GM12878 (cell line): ENCODE results near the gene CD70. TPM values are rescaled to one million over a fixed set of nuclear protein-coding genes. Genes with fewer than 3 reads are reported as not detected.
A peak's percentile ranks its signal among the peaks of the same experiment; 100 is the strongest.

Source experiments
- BACH1 ChIP-seq: fragments of 450-650 bp; IDR thresholded peaks from 2 replicates; pipeline ENCODE4 v1.6.1; 2017; ENCODE audit warnings: mild to moderate bottlenecking, borderline replicate concordance
- CEBPB ChIP-seq, 2 experiments: fragments of 150-350 bp in 1 of 2; IDR thresholded peaks; 2 replicates each; pipeline ENCODE4 v1.6.1; 2012 to 2014; ENCODE audit warnings: low read depth in 2 of 2, low read length in 2 of 2, borderline replicate concordance in 1 of 2, inconsistent platforms in 1 of 2
- EGR1 ChIP-seq, 2 experiments: IDR thresholded peaks; 1 replicate in 1 of 2; 2 replicates in 1 of 2; pipeline ENCODE4 v1.6.1; 2011 to 2012; ENCODE audit warnings: low read depth in 2 of 2, low read length in 2 of 2, borderline replicate concordance in 1 of 2, mild to moderate bottlenecking in 1 of 2, moderate library complexity in 1 of 2
- GATAD2B ChIP-seq: fragments of 450-650 bp; conservative IDR thresholded peaks from 2 replicates; pipeline ENCODE4 v1.6.1; 2017; ENCODE audit warnings: low read depth, mild to moderate bottlenecking, moderate library complexity
- HCFC1 ChIP-seq: fragments of 150-350 bp; IDR thresholded peaks from 2 replicates; pipeline ENCODE4 v1.6.1; 2014; ENCODE audit warnings: low read length
- JUND ChIP-seq: IDR thresholded peaks from 2 replicates; pipeline ENCODE4 v1.6.1; 2012; ENCODE audit warnings: low read depth, mild to moderate bottlenecking, low read length, improper control_type of control experiment, moderate library complexity
- KDM1A ChIP-seq: fragments of 200-600 bp; sonication (generic); IDR thresholded peaks from 2 replicates; pipeline ENCODE4 v1.6.1; 2016; ENCODE audit warnings: borderline replicate concordance
- MLLT1 ChIP-seq: fragments of 450-650 bp; IDR thresholded peaks from 2 replicates; pipeline ENCODE4 v1.6.1; 2016; ENCODE audit warnings: mild to moderate bottlenecking
- MTA3 ChIP-seq: IDR thresholded peaks from 2 replicates; pipeline ENCODE4 v1.6.1; 2012; ENCODE audit warnings: low read length, inconsistent platforms, borderline replicate concordance
- MXI1 ChIP-seq: fragments of 150-350 bp; IDR thresholded peaks from 2 replicates; pipeline ENCODE4 v1.6.1; 2011; ENCODE audit warnings: low read depth, mild to moderate bottlenecking, inconsistent platforms, low read length, improper control_type of control experiment
- NFIC ChIP-seq: IDR thresholded peaks from 2 replicates; pipeline ENCODE4 v1.6.1; 2012; ENCODE audit warnings: low read depth, mild to moderate bottlenecking, inconsistent platforms, low read length, moderate library complexity
- NR2C2 ChIP-seq: IDR thresholded peaks from 2 replicates; pipeline ENCODE4 v1.6.1; 2011; ENCODE audit warnings: borderline replicate concordance, low read depth; ENCODE audit not compliant: control insufficient read depth, insufficient read length
- NRF1 ChIP-seq: conservative IDR thresholded peaks from 2 replicates; pipeline ENCODE4 v1.6.1; 2011; ENCODE audit warnings: mild to moderate bottlenecking, low read depth, low read length, improper control_type of control experiment
- PKNOX1 ChIP-seq: fragments of 450-650 bp; IDR thresholded peaks from 2 replicates; pipeline ENCODE4 v1.6.1; 2016; ENCODE audit warnings: mild to moderate bottlenecking
- POLR2AphosphoS5 ChIP-seq: IDR thresholded peaks from 2 replicates; pipeline ENCODE4 v1.6.1; 2011; ENCODE audit warnings: mild to moderate bottlenecking, low read length, inconsistent platforms
- RAD51 ChIP-seq: fragments of 450-650 bp; IDR thresholded peaks from 2 replicates; pipeline ENCODE4 v1.6.1; 2016; ENCODE audit warnings: moderate library complexity, mild to moderate bottlenecking, inconsistent platforms
- RUNX3 ChIP-seq: IDR thresholded peaks from 2 replicates; pipeline ENCODE4 v1.6.1; 2012; ENCODE audit warnings: low read length, inconsistent platforms
- SMAD1 ChIP-seq: fragments of 450-650 bp; IDR thresholded peaks from 2 replicates; pipeline ENCODE4 v1.6.1; 2018; ENCODE audit warnings: mild to moderate bottlenecking, low read depth; ENCODE audit not compliant: partially characterized antibody
- SMC3 ChIP-seq: IDR thresholded peaks from 2 replicates; pipeline ENCODE4 v1.6.1; 2011; ENCODE audit warnings: low read length, improper control_type of control experiment, borderline replicate concordance
- SPI1 ChIP-seq: IDR thresholded peaks from 2 replicates; pipeline ENCODE4 v1.6.1; 2011; ENCODE audit warnings: low read depth, mild to moderate bottlenecking, low read length, moderate library complexity, borderline replicate concordance; ENCODE audit not compliant: insufficient read depth
- SRF ChIP-seq, 2 experiments: IDR thresholded peaks; 2 replicates each; pipeline ENCODE4 v1.6.1; 2011; ENCODE audit warnings: low read depth in 2 of 2, low read length in 2 of 2, mild to moderate bottlenecking in 1 of 2, moderate library complexity in 1 of 2
- USF1 ChIP-seq: IDR thresholded peaks from 2 replicates; pipeline ENCODE4 v1.6.1; 2011; ENCODE audit warnings: borderline replicate concordance, low read depth, mild to moderate bottlenecking, moderate library complexity, mixed read lengths, low read length; ENCODE audit not compliant: insufficient read depth; ENCODE audit errors: extremely low read length
- ZNF207 ChIP-seq: fragments of 450-650 bp; IDR thresholded peaks from 2 replicates; pipeline ENCODE4 v1.6.1; 2014; ENCODE audit warnings: antibody characterized with exemption, mild to moderate bottlenecking, borderline replicate concordance
- ZNF217 ChIP-seq: fragments of 450-650 bp; IDR thresholded peaks from 2 replicates; pipeline ENCODE4 v1.6.1; 2017; ENCODE audit warnings: antibody characterized with exemption, mild to moderate bottlenecking
- polyA plus RNA-seq, 11 experiments: library from polyadenylated mRNA; depleted of rRNA in 4 of 11; unstranded in 6 of 11; stranded (reverse) in 5 of 11; fragments of >200 nt; fragmentation: Nextera tagmentation in 4 of 11; fragmentation: Illumina TruSeq in 1 of 11; extraction: Ambion mirVana in 4 of 11; extraction: Trizol in 1 of 11; gene quantifications; 1 replicate in 1 of 11; 2 replicates in 10 of 11; pipeline versions ENCODE4 v1.2.1 to v1.2.3, GENCODE V29; 2011 to 2016; ENCODE audit warnings: inconsistent platforms in 2 of 11, missing spikeins in 2 of 11, low read depth in 1 of 11
- total RNA-seq, 4 experiments: library from RNA; depleted of rRNA in 3 of 4; stranded (reverse); fragments of >200 nt in 3 of 4; fragmentation: Illumina TruSeq in 1 of 4; extraction: Trizol in 1 of 4; gene quantifications; 2 replicates each; pipeline versions ENCODE4 v1.2.1 to v1.2.3, GENCODE V29; 2013 to 2021
- TF ChIP-seq, protein P1 (sequence below): fragments of 450-650 bp; IDR thresholded peaks from 2 replicates; pipeline ENCODE4 v1.6.1; 2014; ENCODE audit warnings: mild to moderate bottlenecking
- TF ChIP-seq, protein P2 (sequence below): IDR thresholded peaks from 2 replicates; pipeline ENCODE4 v1.6.1; 2011; ENCODE audit warnings: borderline replicate concordance, low read depth, mild to moderate bottlenecking, moderate library complexity, low read length; ENCODE audit not compliant: insufficient read depth, poor library complexity, severe bottlenecking

CD70 gene
- total and polyA plus RNA-seq, 10 of the 15 experiments (the other 5 are each of a cell fraction or from before 2014, with no cell fraction given): 16.4 to 441 (median 265) TPM

- no peak for TF ChIP-seq ZNF207
- TF ChIP-seq MTA3: no peak
- no peak for TF ChIP-seq ZNF217
- TF ChIP-seq CEBPB (IDR thresholded peaks at IDR 0.05; ENCODE audit: borderline replicate concordance in 1 of 2, low read depth in 2 of 2, low read length in 2 of 2): no peak
- TF ChIP-seq, protein P1, sequence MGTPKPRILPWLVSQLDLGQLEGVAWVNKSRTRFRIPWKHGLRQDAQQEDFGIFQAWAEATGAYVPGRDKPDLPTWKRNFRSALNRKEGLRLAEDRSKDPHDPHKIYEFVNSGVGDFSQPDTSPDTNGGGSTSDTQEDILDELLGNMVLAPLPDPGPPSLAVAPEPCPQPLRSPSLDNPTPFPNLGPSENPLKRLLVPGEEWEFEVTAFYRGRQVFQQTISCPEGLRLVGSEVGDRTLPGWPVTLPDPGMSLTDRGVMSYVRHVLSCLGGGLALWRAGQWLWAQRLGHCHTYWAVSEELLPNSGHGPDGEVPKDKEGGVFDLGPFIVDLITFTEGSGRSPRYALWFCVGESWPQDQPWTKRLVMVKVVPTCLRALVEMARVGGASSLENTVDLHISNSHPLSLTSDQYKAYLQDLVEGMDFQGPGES: no peak
- TF ChIP-seq RAD51: no peak
- TF ChIP-seq MXI1: no peak; the same call in 1 of the 2 replicates
- no peak for TF ChIP-seq EGR1 (IDR thresholded peaks at IDR 0.05; ENCODE audit: borderline replicate concordance in 1 of 2, low read depth in 2 of 2, low read length in 2 of 2)
- peak; percentile 11 for TF ChIP-seq SMAD1
- TF ChIP-seq BACH1: peak; percentile 42; the same call in 1 of the 2 replicates
- no peak for TF ChIP-seq SRF (IDR thresholded peaks at IDR 0.05; ENCODE audit: low read depth in 2 of 2, low read length in 2 of 2)
- TF ChIP-seq MLLT1: 0 out of 2 replicates have a peak, but pooled peaks have one; percentile 1
- peak; percentile 94 for TF ChIP-seq PKNOX1
- no peak for TF ChIP-seq RUNX3
- TF ChIP-seq NFIC: no peak
- TF ChIP-seq NR2C2: no peak
- TF ChIP-seq POLR2AphosphoS5: no peak; the same call in 1 of the 2 replicates
- no peak for TF ChIP-seq USF1
- TF ChIP-seq HCFC1: no peak
- TF ChIP-seq SPI1: no peak
- no peak for TF ChIP-seq SMC3
- no peak for TF ChIP-seq NRF1
- no peak for TF ChIP-seq GATAD2B
- no peak for TF ChIP-seq KDM1A
- TF ChIP-seq, protein P2, sequence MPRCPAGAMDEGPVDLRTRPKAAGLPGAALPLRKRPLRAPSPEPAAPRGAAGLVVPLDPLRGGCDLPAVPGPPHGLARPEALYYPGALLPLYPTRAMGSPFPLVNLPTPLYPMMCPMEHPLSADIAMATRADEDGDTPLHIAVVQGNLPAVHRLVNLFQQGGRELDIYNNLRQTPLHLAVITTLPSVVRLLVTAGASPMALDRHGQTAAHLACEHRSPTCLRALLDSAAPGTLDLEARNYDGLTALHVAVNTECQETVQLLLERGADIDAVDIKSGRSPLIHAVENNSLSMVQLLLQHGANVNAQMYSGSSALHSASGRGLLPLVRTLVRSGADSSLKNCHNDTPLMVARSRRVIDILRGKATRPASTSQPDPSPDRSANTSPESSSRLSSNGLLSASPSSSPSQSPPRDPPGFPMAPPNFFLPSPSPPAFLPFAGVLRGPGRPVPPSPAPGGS: peak; percentile 43
- TF ChIP-seq JUND: no peak
Measured at GRCh38 chr19:6587998-6588507, 2.9 kb downstream of the CD70 start (continued).
